ENCODE results near the gene NPC2. TPM values are rescaled to one million over a fixed set of nuclear protein-coding genes. Genes with fewer than 3 reads are reported as not detected.
A peak's percentile ranks its signal among the peaks of the same experiment; 100 is the strongest.

The NPC2 gene
- total RNA-seq, 6 experiments from 2014 or later = 49.4 to 203 (median 98.0) TPM

DNA sequence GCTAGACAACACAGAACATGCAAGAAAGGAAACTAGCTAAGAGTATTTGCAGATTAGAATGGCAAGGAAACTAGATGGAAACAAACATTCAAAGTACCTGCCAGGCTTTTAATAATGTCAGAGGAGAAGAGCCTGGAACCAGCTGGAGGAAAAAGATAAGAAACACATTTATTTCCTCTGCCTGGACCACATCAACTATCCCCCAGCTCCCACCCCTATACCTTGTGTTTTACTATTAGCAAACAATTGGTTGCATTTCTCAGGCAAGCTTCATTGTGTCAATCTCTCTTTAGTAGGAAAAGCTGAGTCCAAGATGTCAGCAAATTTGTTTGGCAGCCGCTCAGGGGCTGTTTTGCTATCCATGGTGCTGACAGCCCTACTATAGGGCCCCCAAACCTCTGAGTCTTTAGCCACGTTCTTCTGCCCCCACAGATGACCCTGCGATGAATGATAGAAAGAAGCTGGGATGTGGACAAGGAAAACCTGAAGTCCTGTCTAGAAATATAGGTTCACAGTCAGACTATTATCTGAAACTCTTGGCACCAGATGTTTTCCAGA is 55.5 kb downstream of the NPC2 start:
- 29% methylated on average over 3 of the region's 3 CpGs for WGBS (ENCODE audit: insufficient coverage, low coverage, low lambda C conversion rate, missing lambda C conversion rate)
- DNase-seq (peak in 1 of 3 donors; percentile 33), ATAC-seq (no peak)
- Histone ChIP-seq H3K27ac (no peak overlapping the region), H3K36me3 (no peaks in the 10 kb centered on the region), H3K27me3 (no peaks in the 10 kb centered on the region), H3K4me3 (no peak overlapping the region), H3K4me1 (peaks cover 0 to 4% (median 0%) of the 10 kb centered on the region in 4 donors), H3K9me3 (no peaks in the 10 kb centered on the region)
- intact Hi-C loops (cut with DNase I) = no loop called here
- TF ChIP-seq, protein P1, sequence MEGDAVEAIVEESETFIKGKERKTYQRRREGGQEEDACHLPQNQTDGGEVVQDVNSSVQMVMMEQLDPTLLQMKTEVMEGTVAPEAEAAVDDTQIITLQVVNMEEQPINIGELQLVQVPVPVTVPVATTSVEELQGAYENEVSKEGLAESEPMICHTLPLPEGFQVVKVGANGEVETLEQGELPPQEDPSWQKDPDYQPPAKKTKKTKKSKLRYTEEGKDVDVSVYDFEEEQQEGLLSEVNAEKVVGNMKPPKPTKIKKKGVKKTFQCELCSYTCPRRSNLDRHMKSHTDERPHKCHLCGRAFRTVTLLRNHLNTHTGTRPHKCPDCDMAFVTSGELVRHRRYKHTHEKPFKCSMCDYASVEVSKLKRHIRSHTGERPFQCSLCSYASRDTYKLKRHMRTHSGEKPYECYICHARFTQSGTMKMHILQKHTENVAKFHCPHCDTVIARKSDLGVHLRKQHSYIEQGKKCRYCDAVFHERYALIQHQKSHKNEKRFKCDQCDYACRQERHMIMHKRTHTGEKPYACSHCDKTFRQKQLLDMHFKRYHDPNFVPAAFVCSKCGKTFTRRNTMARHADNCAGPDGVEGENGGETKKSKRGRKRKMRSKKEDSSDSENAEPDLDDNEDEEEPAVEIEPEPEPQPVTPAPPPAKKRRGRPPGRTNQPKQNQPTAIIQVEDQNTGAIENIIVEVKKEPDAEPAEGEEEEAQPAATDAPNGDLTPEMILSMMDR (IDR thresholded peaks at IDR 0.05) = no peak

DNA sequence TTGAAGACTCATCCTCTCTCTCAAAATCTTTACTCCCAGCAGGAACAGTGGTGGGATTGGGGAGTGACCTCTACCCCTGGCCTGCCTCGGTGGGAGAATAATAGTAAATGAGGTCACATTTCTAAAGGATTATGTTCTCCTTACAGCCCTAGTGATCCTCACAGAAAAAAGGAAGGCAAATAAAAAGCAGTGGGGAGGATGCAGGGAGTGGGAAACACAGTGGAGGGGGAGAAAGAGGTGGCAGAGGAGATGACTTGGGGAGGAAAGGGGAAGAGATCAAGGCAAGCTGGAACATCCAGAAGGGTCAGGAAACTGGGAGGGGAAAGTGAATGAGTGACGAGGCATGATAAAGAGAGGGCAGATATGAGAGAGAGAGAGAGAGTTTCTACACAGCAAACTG is 58.8 kb downstream of the NPC2 start:
- no peak for DNase-seq
- WGBS (ENCODE audit: insufficient coverage, low coverage, low lambda C conversion rate, missing lambda C conversion rate) = 18% methylated on average over 2 of the region's 2 CpGs

DNA sequence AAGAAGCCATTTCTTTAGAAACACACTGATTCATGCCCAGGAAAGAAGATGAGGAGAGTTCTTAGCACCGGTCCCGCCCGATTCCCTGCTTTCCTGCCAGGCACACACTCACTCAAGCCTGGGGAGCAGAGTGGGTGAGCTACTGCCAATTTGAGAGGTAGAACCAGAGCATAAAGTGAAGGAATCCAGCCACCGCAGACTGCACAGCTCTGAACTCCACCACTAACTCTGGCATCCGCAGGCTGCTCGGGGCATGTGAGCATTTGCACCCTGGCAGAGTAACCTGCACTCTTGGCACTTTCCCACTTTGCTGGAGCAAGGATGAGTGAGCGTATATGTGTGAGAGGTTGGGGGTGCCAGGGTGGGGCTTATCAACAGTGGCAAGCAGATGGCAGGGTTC is 63.1 kb downstream of the NPC2 start:
- H3K4me3 ChIP-seq = no peak overlapping the region
- no peaks in the 10 kb centered on the region for H3K27me3 ChIP-seq
- WGBS (ENCODE audit: insufficient coverage, low coverage, low lambda C conversion rate, missing lambda C conversion rate) = 86% methylated on average over 6 of the region's 7 CpGs
- intact Hi-C loops (cut with DNase I) = no loop called here
- H3K27ac ChIP-seq = no peak overlapping the region
- H3K9me3 ChIP-seq = no peaks in the 10 kb centered on the region
- TF ChIP-seq POLR2A (IDR thresholded peaks at IDR 0.05) = no peak
- TF ChIP-seq, protein P1 (IDR thresholded peaks at IDR 0.05) = no peak
- no peaks in the 10 kb centered on the region for H3K4me1 ChIP-seq
- DNase-seq = no peak
- no peaks in the 10 kb centered on the region for H3K36me3 ChIP-seq
- ATAC-seq = no peak

More for the DNA sequence above, 58.8 kb downstream of the NPC2 start:
- no peaks in the 10 kb centered on the region for H3K36me3 ChIP-seq
- no peaks in the 10 kb centered on the region for H3K27me3 ChIP-seq
- no peaks in the 10 kb centered on the region for H3K4me1 ChIP-seq
- TF ChIP-seq, protein P1 (IDR thresholded peaks at IDR 0.05) = no peak
- TF ChIP-seq POLR2A (IDR thresholded peaks at IDR 0.05) = no peak
- ATAC-seq = no peak
- no peak overlapping the region for H3K4me3 ChIP-seq
- H3K27ac ChIP-seq = no peak overlapping the region
- no peaks in the 10 kb centered on the region for H3K9me3 ChIP-seq
- intact Hi-C loops (cut with DNase I) = no loop called here

Other genes with a start within 250 kb of the NPC2 start
- gene ABCD4, start 190.4 kb downstream of the NPC2 start, total RNA-seq = 10 to 100 TPM; 20.3 to 39.3 (median 32.2) TPM
- not detected for gene VRTN, start 144.8 kb downstream of the NPC2 start, total RNA-seq
- gene SYNDIG1L, start 67.1 kb downstream of the NPC2 start, total RNA-seq = not detected
- gene ISCA2, start 460 bp upstream of the NPC2 start, total RNA-seq = 10 to 100 TPM in 5 of 6 experiments, 1 to 10 TPM in 1; 7.8 to 16.3 (median 11.4) TPM
- gene LTBP2, start 118.9 kb upstream of the NPC2 start, total RNA-seq = 1 to 10 TPM in 3 of 6 experiments, under 1 TPM in 3; 0.46 to 3.5 (median 1.7) TPM
- gene AREL1, start 219.8 kb upstream of the NPC2 start, total RNA-seq = 10 to 100 TPM; 12.7 to 17.9 (median 15.9) TPM
- gene FCF1, start 219.8 kb upstream of the NPC2 start, total RNA-seq = 10 to 100 TPM; 19.4 to 25.7 (median 22.5) TPM